SKM-1 treated with dmso at 0.1 percent for 144 hours (cell line): ENCODE data around the gene ID4.
"Not testable (repeated sequence)": the region's sequence is repeated elsewhere in the genome, so short reads cannot be mapped to it uniquely, and the experiment has no call there.

Experiments used
- DNase-seq: peaks from one replicate; lab custom pipeline; 2025; ENCODE audit not compliant: unreplicated experiment; lab: John Stamatoyannopoulos, UW

ID4 gene

GRCh38 chr6:19831358-19831757 lies 5.8 kb upstream of the ID4 start:
- DNase-seq, result no peak

- no peak for DNase-seq
Observed at GRCh38 chr6:19833947-19834346, 3.2 kb upstream of the ID4 start.

GRCh38 chr6:19834858-19835257 lies 2.3 kb upstream of the ID4 start:
- DNase-seq, result no peak

GRCh38 chr6:19835605-19836004 lies 1.6 kb upstream of the ID4 start:
- DNase-seq, result no peak

- no peak for DNase-seq
Observed at GRCh38 chr6:19837511-19838441, 606 bp downstream of the ID4 start.

- no peak for DNase-seq
Observed at GRCh38 chr6:19838442-19839236, 1.5 kb downstream of the ID4 start.

- no peak for DNase-seq
Observed at GRCh38 chr6:19839237-19839546, 2.0 kb downstream of the ID4 start.

- DNase-seq, result no peak
Observed at GRCh38 chr6:19839788-19840187, 2.6 kb downstream of the ID4 start.

GRCh38 chr6:19841181-19841580 lies 4.0 kb downstream of the ID4 start:
- DNase-seq, result no peak

- DNase-seq, result no peak
Observed at GRCh38 chr6:19842030-19842615, 5.0 kb downstream of the ID4 start.

GRCh38 chr6:19844689-19845088 lies 7.5 kb downstream of the ID4 start:
- no peak for DNase-seq

GRCh38 chr6:19845266-19846041 lies 8.3 kb downstream of the ID4 start:
- no peak for DNase-seq

GRCh38 chr6:19848465-19849029 lies 11.4 kb downstream of the ID4 start:
- DNase-seq, result no peak

GRCh38 chr6:19849196-19849595 lies 12.0 kb downstream of the ID4 start:
- no peak for DNase-seq

- DNase-seq, result no peak
Observed at GRCh38 chr6:19849755-19850154, 12.6 kb downstream of the ID4 start.

- DNase-seq, result peak; percentile 48
Observed at GRCh38 chr6:19851241-19852089, 14.3 kb downstream of the ID4 start.

GRCh38 chr6:19852090-19852457 lies 14.9 kb downstream of the ID4 start:
- DNase-seq, result no peak

- no peak for DNase-seq
Observed at GRCh38 chr6:19852927-19853326, 15.8 kb downstream of the ID4 start.

GRCh38 chr6:19854421-19855015 lies 17.3 kb downstream of the ID4 start:
- not testable (repeated sequence) for DNase-seq

GRCh38 chr6:19855536-19855935 lies 18.4 kb downstream of the ID4 start:
- DNase-seq, result no peak
